ENCODE results near the gene RPL22.

- TF ChIP-seq ZNF274 (IDR thresholded peaks at IDR 0.05; ENCODE audit: low read depth, low read length) (no peak), SUZ12 (IDR thresholded peaks at IDR 0.05; ENCODE audit: extremely low read depth, insufficient read depth, insufficient read length) (no peak)
Measured at GRCh38 chr1:6140413-6140812, 59.0 kb downstream of the RPL22 start.
